Smooth muscle cell (in vitro differentiated cells): Measurements from ENCODE around the gene MYH6. TPM values are rescaled to one million over a fixed set of nuclear protein-coding genes. Genes with fewer than 3 reads are reported as not detected.
A peak's percentile ranks its signal among the peaks of the same experiment; 100 is the strongest.

Source experiments
- DNase-seq: peaks from one replicate; lab custom pipeline; 2025; ENCODE audit not compliant: unreplicated experiment; lab: John Stamatoyannopoulos, UW
- H2AFZ ChIP-seq: fragments of 200-600 bp; sonication (generic); 2 replicates; pipeline ENCODE4 v1.6.0; 2016; ENCODE audit warnings: antibody characterized with exemption, low read depth, mild to moderate bottlenecking
- H3F3A ChIP-seq: fragments of 200-600 bp; sonication (generic); 2 replicates; pipeline ENCODE4 v1.6.0; 2017; ENCODE audit warnings: antibody characterized with exemption, low read depth
- H3K27ac ChIP-seq: fragments of 200-600 bp; sonication (generic); 2 replicates; pipeline ENCODE4 v1.5.1; 2016; ENCODE audit warnings: low read depth, mild to moderate bottlenecking
- H3K27me3 ChIP-seq: fragments of 200-600 bp; sonication (generic); 2 replicates; pipeline ENCODE4 v1.6.1; 2016; ENCODE audit warnings: low read depth, mild to moderate bottlenecking
- H3K36me3 ChIP-seq: fragments of 200-600 bp; sonication (generic); 2 replicates; pipeline ENCODE4 v1.5.1; 2016; ENCODE audit warnings: low read depth
- H3K4me1 ChIP-seq: fragments of 200-600 bp; sonication (generic); 2 replicates; pipeline ENCODE4 v1.5.1; 2016; ENCODE audit warnings: low read depth
- H3K4me2 ChIP-seq: fragments of 200-600 bp; sonication (generic); 2 replicates; pipeline ENCODE4 v1.6.0; 2016; ENCODE audit warnings: mild to moderate bottlenecking
- H3K4me3 ChIP-seq: fragments of 200-600 bp; sonication (generic); 2 replicates; pipeline ENCODE4 v1.5.1; 2016; ENCODE audit warnings: mild to moderate bottlenecking
- H3K79me2 ChIP-seq: fragments of 200-600 bp; sonication (generic); 2 replicates; pipeline ENCODE4 v1.6.0; 2016; ENCODE audit warnings: low read depth, mild to moderate bottlenecking
- H3K9ac ChIP-seq: fragments of 200-600 bp; sonication (generic); 2 replicates; pipeline ENCODE4 v1.6.0; 2016; ENCODE audit warnings: low read depth
- H3K9me3 ChIP-seq: fragments of 200-600 bp; sonication (generic); replicated peaks from 2 replicates; pipeline ENCODE4 v1.5.1; 2016; ENCODE audit warnings: low read depth
- H4K20me1 ChIP-seq: fragments of 200-600 bp; sonication (generic); 2 replicates; pipeline ENCODE4 v1.6.0; 2016; ENCODE audit warnings: low read depth
- WGBS: methylation state at CpG from one replicate; pipeline ENCODE4 v1.1.7; 2016; ENCODE audit warnings: low lambda C conversion rate; 5-methylcytosine and 5-hydroxymethylcytosine counted together
- polyA plus RNA-seq: library from polyadenylated mRNA; unstranded; fragments of >200 nt; fragmentation: Nextera tagmentation; extraction: Ambion mirVana; gene quantifications from 2 replicates; pipeline ENCODE4 v1.2.1, GENCODE V29; 2016
- total RNA-seq: library from RNA; depleted of rRNA; stranded (reverse); fragments of >200 nt; gene quantifications from 2 replicates; pipeline ENCODE4 v1.2.3, GENCODE V29; 2014
- TF ChIP-seq, protein P1 (sequence below): fragments of 200-600 bp; sonication (generic); IDR thresholded peaks from 2 replicates; pipeline ENCODE4 v1.5.1; 2017; ENCODE audit warnings: borderline replicate concordance, mild to moderate bottlenecking, antibody characterized with exemption; ENCODE audit not compliant: insufficient read depth, poor library complexity, severe bottlenecking

Gene MYH6
- total and polyA plus RNA-seq, 2 experiments from 2014 or later, result 0.23 TPM; not detected in 1

- DNase-seq, result no peak
- WGBS, result 77% methylated on average over 4 of the region's 4 CpGs
- H3K4me2 ChIP-seq, result no peak overlapping the region
Measured at GRCh38 chr14:23446291-23446851, 38.3 kb upstream of the MYH6 start.

GRCh38 chr14:23445773-23446172, 37.7 kb upstream of the MYH6 start:
- peaks cover 16% of the 10 kb centered on the region for H3K4me1 ChIP-seq
- H3K9ac ChIP-seq, result no peak overlapping the region
- H3F3A ChIP-seq, result no peaks in the 10 kb centered on the region
- no peak overlapping the region for H2AFZ ChIP-seq
- TF ChIP-seq, protein P1, sequence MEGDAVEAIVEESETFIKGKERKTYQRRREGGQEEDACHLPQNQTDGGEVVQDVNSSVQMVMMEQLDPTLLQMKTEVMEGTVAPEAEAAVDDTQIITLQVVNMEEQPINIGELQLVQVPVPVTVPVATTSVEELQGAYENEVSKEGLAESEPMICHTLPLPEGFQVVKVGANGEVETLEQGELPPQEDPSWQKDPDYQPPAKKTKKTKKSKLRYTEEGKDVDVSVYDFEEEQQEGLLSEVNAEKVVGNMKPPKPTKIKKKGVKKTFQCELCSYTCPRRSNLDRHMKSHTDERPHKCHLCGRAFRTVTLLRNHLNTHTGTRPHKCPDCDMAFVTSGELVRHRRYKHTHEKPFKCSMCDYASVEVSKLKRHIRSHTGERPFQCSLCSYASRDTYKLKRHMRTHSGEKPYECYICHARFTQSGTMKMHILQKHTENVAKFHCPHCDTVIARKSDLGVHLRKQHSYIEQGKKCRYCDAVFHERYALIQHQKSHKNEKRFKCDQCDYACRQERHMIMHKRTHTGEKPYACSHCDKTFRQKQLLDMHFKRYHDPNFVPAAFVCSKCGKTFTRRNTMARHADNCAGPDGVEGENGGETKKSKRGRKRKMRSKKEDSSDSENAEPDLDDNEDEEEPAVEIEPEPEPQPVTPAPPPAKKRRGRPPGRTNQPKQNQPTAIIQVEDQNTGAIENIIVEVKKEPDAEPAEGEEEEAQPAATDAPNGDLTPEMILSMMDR, result no peak
- H3K9me3 ChIP-seq, result no peaks in the 10 kb centered on the region
- no peaks in the 10 kb centered on the region for H3K27me3 ChIP-seq
- H3K27ac ChIP-seq, result no peak overlapping the region
- H3K79me2 ChIP-seq, result no peaks in the 10 kb centered on the region
- no peak overlapping the region for H3K4me2 ChIP-seq
- no peak for DNase-seq
- no peaks in the 10 kb centered on the region for H3K36me3 ChIP-seq
- no peaks in the 10 kb centered on the region for H4K20me1 ChIP-seq
- H3K4me3 ChIP-seq, result no peak overlapping the region
- 82% methylated on average over 4 of the region's 4 CpGs for WGBS

More at GRCh38 chr14:23446291-23446851, 38.3 kb upstream of the MYH6 start:
- Histone ChIP-seq H3F3A (no peaks in the 10 kb centered on the region), H3K9me3 (no peaks in the 10 kb centered on the region), H3K36me3 (no peaks in the 10 kb centered on the region), H3K4me3 (no peak overlapping the region), H3K27ac (no peak overlapping the region), H2AFZ (peak overlapping the region; percentile 72), H4K20me1 (no peaks in the 10 kb centered on the region), H3K27me3 (no peaks in the 10 kb centered on the region), H3K9ac (no peak overlapping the region), H3K4me1 (peaks cover 16% of the 10 kb centered on the region), H3K79me2 (no peaks in the 10 kb centered on the region)
- TF ChIP-seq, protein P1, result no peak

GRCh38 chr14:23444314-23444713, 36.2 kb upstream of the MYH6 start:
- Histone ChIP-seq H3K9ac (no peak overlapping the region), H3K4me1 (peaks cover 16% of the 10 kb centered on the region), H3K27ac (no peak overlapping the region), H3K4me3 (no peak overlapping the region), H3K27me3 (no peaks in the 10 kb centered on the region), H3K9me3 (no peaks in the 10 kb centered on the region), H3K36me3 (no peaks in the 10 kb centered on the region), H3F3A (no peaks in the 10 kb centered on the region), H4K20me1 (no peaks in the 10 kb centered on the region), H3K79me2 (no peaks in the 10 kb centered on the region), H2AFZ (no peak overlapping the region), H3K4me2 (no peak overlapping the region)
- TF ChIP-seq, protein P1, result no peak
- WGBS, result 83% methylated on average over 1 of the region's 1 CpG
- no peak for DNase-seq

DNA sequence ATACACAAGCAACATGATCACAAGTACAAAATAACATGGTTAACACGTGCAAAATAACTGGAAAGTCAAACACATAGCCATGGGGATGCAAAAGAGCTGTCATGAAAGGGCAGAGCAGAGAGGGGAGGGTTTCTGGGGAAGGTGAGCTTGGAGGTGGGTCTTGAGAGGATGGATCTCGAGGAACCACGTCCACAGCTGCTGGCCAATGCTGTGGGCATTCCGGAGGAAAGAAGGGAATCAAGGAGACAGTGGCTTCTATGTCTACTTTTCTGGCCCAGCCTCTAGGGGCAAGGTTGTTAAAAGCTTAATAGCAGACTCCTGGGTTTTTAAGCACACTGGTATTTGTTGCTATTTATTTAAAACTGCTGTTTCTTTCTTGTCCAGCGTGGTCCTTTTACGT, 35.8 kb upstream of the MYH6 start:
- Histone ChIP-seq H3K4me1 (peaks cover 20% of the 10 kb centered on the region), H4K20me1 (no peaks in the 10 kb centered on the region), H3F3A (no peaks in the 10 kb centered on the region), H3K27ac (no peak overlapping the region), H3K27me3 (no peaks in the 10 kb centered on the region), H2AFZ (no peak overlapping the region), H3K9ac (no peak overlapping the region), H3K4me3 (no peak overlapping the region), H3K9me3 (no peaks in the 10 kb centered on the region), H3K4me2 (no peak overlapping the region), H3K79me2 (no peaks in the 10 kb centered on the region), H3K36me3 (no peaks in the 10 kb centered on the region)
- 84% methylated on average over 6 of the region's 6 CpGs for WGBS
- TF ChIP-seq, protein P1, result no peak
- no peak for DNase-seq
